Neural progenitor cell (in vitro differentiated cells): ENCODE data around the gene PRSS8.

Experiments
- CTCF ChIP-seq: fragments of 200-600 bp; sonication (generic); IDR thresholded peaks from 2 replicates; pipeline ENCODE4 v1.5.1; 2017; ENCODE audit warnings: antibody characterized with exemption, mild to moderate bottlenecking
- EZH2phosphoT487 ChIP-seq: fragments of 200-600 bp; sonication (generic); IDR thresholded peaks from 2 replicates; pipeline ENCODE4 v1.6.1; 2017; ENCODE audit warnings: antibody characterized with exemption

- TF ChIP-seq CTCF (no peak), EZH2phosphoT487 (no peak)
These were observed 49.5 kb downstream of the PRSS8 start for GRCh38 chr16:31085873-31086628.
